Measurements from ENCODE around the gene SEPTIN2.
A peak's percentile ranks its signal among the peaks of the same experiment; 100 is the strongest.

DNA sequence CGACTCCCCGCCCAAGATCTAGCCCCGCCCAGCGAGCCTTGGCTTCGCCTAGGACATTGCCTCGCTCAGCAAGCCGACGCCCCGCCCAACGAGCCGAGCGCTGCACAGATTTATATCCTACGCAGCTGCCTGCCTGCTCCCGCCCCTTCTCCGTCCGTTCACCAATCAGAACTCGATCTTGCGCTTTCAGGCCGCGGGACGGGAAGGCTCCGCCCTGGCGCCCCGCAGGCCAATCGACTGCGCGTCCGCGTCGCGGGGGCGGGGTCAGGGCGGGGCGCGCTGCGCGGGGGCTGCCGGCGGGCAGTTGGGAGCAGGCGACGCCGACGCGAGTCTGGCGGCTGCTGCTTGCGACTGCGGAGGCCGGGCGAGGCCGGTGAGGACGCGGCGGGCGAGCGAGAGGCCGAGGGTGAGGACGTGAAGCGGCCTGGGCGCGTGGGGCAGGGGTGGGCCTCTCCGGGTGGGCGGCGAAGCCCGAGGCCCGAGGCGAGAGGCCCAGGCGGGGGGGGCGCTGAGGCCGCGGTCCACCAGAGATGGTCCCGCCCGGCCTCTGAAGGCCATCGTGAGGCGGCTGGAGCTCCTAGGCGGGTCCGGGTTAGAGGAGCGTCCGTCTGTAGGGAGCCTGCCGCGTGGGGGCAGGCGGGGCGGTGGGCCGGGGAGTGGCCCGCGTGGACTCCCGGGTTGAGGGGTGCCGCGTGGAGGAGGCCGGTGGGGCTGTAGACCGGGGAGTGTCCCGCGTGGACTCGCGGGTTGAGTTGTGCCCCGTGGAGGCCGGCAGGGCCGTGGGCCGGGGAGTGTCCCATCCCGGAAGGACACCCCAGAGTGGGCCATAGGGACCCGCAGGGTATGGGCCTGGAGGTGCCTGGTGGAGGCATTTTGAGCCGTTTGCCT, 40.5 kb downstream of the SEPTIN2 start, which contains the start of gene FARP2:
- TF ChIP-seq, protein P1, sequence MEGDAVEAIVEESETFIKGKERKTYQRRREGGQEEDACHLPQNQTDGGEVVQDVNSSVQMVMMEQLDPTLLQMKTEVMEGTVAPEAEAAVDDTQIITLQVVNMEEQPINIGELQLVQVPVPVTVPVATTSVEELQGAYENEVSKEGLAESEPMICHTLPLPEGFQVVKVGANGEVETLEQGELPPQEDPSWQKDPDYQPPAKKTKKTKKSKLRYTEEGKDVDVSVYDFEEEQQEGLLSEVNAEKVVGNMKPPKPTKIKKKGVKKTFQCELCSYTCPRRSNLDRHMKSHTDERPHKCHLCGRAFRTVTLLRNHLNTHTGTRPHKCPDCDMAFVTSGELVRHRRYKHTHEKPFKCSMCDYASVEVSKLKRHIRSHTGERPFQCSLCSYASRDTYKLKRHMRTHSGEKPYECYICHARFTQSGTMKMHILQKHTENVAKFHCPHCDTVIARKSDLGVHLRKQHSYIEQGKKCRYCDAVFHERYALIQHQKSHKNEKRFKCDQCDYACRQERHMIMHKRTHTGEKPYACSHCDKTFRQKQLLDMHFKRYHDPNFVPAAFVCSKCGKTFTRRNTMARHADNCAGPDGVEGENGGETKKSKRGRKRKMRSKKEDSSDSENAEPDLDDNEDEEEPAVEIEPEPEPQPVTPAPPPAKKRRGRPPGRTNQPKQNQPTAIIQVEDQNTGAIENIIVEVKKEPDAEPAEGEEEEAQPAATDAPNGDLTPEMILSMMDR (IDR thresholded peaks at IDR 0.05; ENCODE audit: extremely low read depth in 1 of 2, insufficient read depth in 1 of 2, low read depth in 1 of 2, low read length in 2 of 2), result no peak
- TF ChIP-seq EZH2 (IDR thresholded peaks at IDR 0.05; ENCODE audit: borderline replicate concordance, low read depth, low read length, severe bottlenecking), result no peak
- peak; percentile 89 for TF ChIP-seq POLR2A (IDR thresholded peaks at IDR 0.05; ENCODE audit: low read depth, low read length)
